Adipocyte (in vitro differentiated cells): ENCODE measurements around the gene KRTAP4-9.
A peak's percentile ranks its signal among the peaks of the same experiment; 100 is the strongest.
"Not testable (repeated sequence)": the region's sequence is repeated elsewhere in the genome, so short reads cannot be mapped to it uniquely, and the experiment has no call there.

Experiments
- DNase-seq: peaks from one replicate; pipeline ENCODE4 v3.0.0-alpha.2; 2015; ENCODE audit warnings: low read depth
- H3K27me3 ChIP-seq: replicated peaks from 2 replicates; pipeline ENCODE4 v1.7.0; 2013; ENCODE audit warnings: mild to moderate bottlenecking, low read length, moderate library complexity; ENCODE audit not compliant: control insufficient read depth, insufficient read depth
- H3K36me3 ChIP-seq: 2 replicates; pipeline ENCODE4 v1.7.0; 2013; ENCODE audit warnings: low read length, mild to moderate bottlenecking, moderate library complexity; ENCODE audit not compliant: control insufficient read depth, insufficient read depth, severe bottlenecking
- H3K4me1 ChIP-seq: 2 replicates; pipeline ENCODE4 v1.7.0; 2013; ENCODE audit warnings: mild to moderate bottlenecking, low read length, moderate library complexity; ENCODE audit not compliant: control insufficient read depth, insufficient read depth
- H3K4me3 ChIP-seq: 2 replicates; pipeline ENCODE4 v1.7.0; 2013; ENCODE audit warnings: mild to moderate bottlenecking, low read length, moderate library complexity
- H3K9ac ChIP-seq: 2 replicates; pipeline ENCODE4 v1.7.0; 2013; ENCODE audit warnings: mild to moderate bottlenecking, low read length, moderate library complexity
- H3K9me3 ChIP-seq: 2 replicates; pipeline ENCODE4 v1.7.0; 2013; ENCODE audit warnings: mild to moderate bottlenecking, low read length, moderate library complexity; ENCODE audit not compliant: control insufficient read depth

Gene KRTAP4-9

GRCh38 chr17:41140360-41141131 lies 35.4 kb downstream of the KRTAP4-9 start, which contains the start of gene KRTAP4-6:
KRTAP4-6 (minus strand) TSS chr17:41140544; CDS start chr17:41140487, 57 bp downstream.
- no peak within 1 kb of the TSS for H3K9ac ChIP-seq
- H3K9me3 ChIP-seq: peaks cover 13% of the 10 kb centered on the region
- no peaks in the 10 kb centered on the region for H3K27me3 ChIP-seq
- peak; percentile 41 for DNase-seq
- no peaks in the 10 kb centered on the region for H3K36me3 ChIP-seq
- H3K4me1 ChIP-seq: no peaks in the 10 kb centered on the region
- no peak within 1 kb of the TSS for H3K4me3 ChIP-seq

- H3K36me3 ChIP-seq: no peaks in the 10 kb centered on the region
- no peak for DNase-seq
- H3K9me3 ChIP-seq: peaks cover 13% of the 10 kb centered on the region
- H3K4me3 ChIP-seq: no peak overlapping the region
- H3K4me1 ChIP-seq: no peaks in the 10 kb centered on the region
- no peak overlapping the region for H3K9ac ChIP-seq
- H3K27me3 ChIP-seq: no peaks in the 10 kb centered on the region
Measured at GRCh38 chr17:41141361-41141760, 36.2 kb downstream of the KRTAP4-9 start.

- no peak overlapping the region for H3K4me3 ChIP-seq
- no peaks in the 10 kb centered on the region for H3K27me3 ChIP-seq
- H3K4me1 ChIP-seq: no peaks in the 10 kb centered on the region
- no peaks in the 10 kb centered on the region for H3K36me3 ChIP-seq
- no peak overlapping the region for H3K9ac ChIP-seq
- H3K9me3 ChIP-seq: peaks cover 13% of the 10 kb centered on the region
- no peak for DNase-seq
Measured at GRCh38 chr17:41144846-41145245, 39.7 kb downstream of the KRTAP4-9 start.

- Histone ChIP-seq H3K27me3 (no peaks in the 10 kb centered on the region), H3K4me3 (no peak overlapping the region), H3K9me3 (peaks cover 13% of the 10 kb centered on the region), H3K4me1 (no peaks in the 10 kb centered on the region), H3K9ac (no peak overlapping the region), H3K36me3 (no peaks in the 10 kb centered on the region)
- no peak for DNase-seq
Measured at GRCh38 chr17:41145261-41145660, 40.1 kb downstream of the KRTAP4-9 start.

- H3K4me3 ChIP-seq: no peak overlapping the region
- no peak overlapping the region for H3K9ac ChIP-seq
- H3K36me3 ChIP-seq: no peaks in the 10 kb centered on the region
- peaks cover 11% of the 10 kb centered on the region for H3K9me3 ChIP-seq
- H3K27me3 ChIP-seq: no peaks in the 10 kb centered on the region
- no peaks in the 10 kb centered on the region for H3K4me1 ChIP-seq
- no peak for DNase-seq
Measured at GRCh38 chr17:41147531-41148204, 42.5 kb downstream of the KRTAP4-9 start.

- H3K4me3 ChIP-seq, H3K9me3 ChIP-seq, DNase-seq, H3K36me3 ChIP-seq, H3K27me3 ChIP-seq, H3K4me1 ChIP-seq, H3K9ac ChIP-seq: not testable (repeated sequence)
Measured at GRCh38 chr17:41148971-41149651, 43.9 kb downstream of the KRTAP4-9 start.

GRCh38 chr17:41149652-41149985 lies 44.4 kb downstream of the KRTAP4-9 start, which contains the start of gene KRTAP4-5:
KRTAP4-5 (minus strand) TSS chr17:41149825; CDS start chr17:41149767, 58 bp downstream.
- Histone ChIP-seq H3K9ac (no peak within 1 kb of the TSS), H3K27me3 (no peaks in the 10 kb centered on the region), H3K9me3 (no peaks in the 10 kb centered on the region), H3K4me3 (no peak within 1 kb of the TSS), H3K4me1 (no peaks in the 10 kb centered on the region), H3K36me3 (no peaks in the 10 kb centered on the region)
- no peak for DNase-seq

- Histone ChIP-seq H3K9me3 (no peaks in the 10 kb centered on the region), H3K9ac (no peak overlapping the region), H3K4me3 (no peak overlapping the region), H3K4me1 (no peaks in the 10 kb centered on the region), H3K27me3 (no peaks in the 10 kb centered on the region), H3K36me3 (no peaks in the 10 kb centered on the region)
- no peak for DNase-seq
Measured at GRCh38 chr17:41150026-41150425, 44.8 kb downstream of the KRTAP4-9 start.

GRCh38 chr17:41151525-41151924 lies 46.3 kb downstream of the KRTAP4-9 start:
- Histone ChIP-seq H3K36me3 (no peaks in the 10 kb centered on the region), H3K4me3 (no peak overlapping the region)
- DNase-seq: no peak

GRCh38 chr17:41153856-41154255 lies 48.7 kb downstream of the KRTAP4-9 start:
- H3K27me3 ChIP-seq: no peaks in the 10 kb centered on the region
- H3K9me3 ChIP-seq: no peaks in the 10 kb centered on the region
- H3K4me3 ChIP-seq: no peak overlapping the region
- H3K9ac ChIP-seq: no peak overlapping the region
- no peaks in the 10 kb centered on the region for H3K4me1 ChIP-seq
- DNase-seq: no peak
- no peaks in the 10 kb centered on the region for H3K36me3 ChIP-seq

More at GRCh38 chr17:41151525-41151924, 46.3 kb downstream of the KRTAP4-9 start:
- Histone ChIP-seq H3K9ac (no peak overlapping the region), H3K9me3 (no peaks in the 10 kb centered on the region), H3K4me1 (no peaks in the 10 kb centered on the region), H3K27me3 (no peaks in the 10 kb centered on the region)
